H1 (cell line): ENCODE data around the gene GAB2. TPM values are rescaled to one million over a fixed set of nuclear protein-coding genes. Genes with fewer than 3 reads are reported as not detected.

Source experiments
- CBX8 ChIP-seq: fragments of 300-800, 300-1000 bp; sonication (generic); IDR thresholded peaks from 2 replicates; pipeline ENCODE4 v1.7.1; 2016; ENCODE audit warnings: low read depth, low read length, borderline replicate concordance
- CEBPB ChIP-seq: IDR thresholded peaks from 2 replicates; pipeline ENCODE4 v1.6.1; 2012; ENCODE audit warnings: low read depth, low read length
- CREB1 ChIP-seq: IDR thresholded peaks from 2 replicates; pipeline ENCODE4 v1.6.1; 2012; ENCODE audit warnings: inconsistent platforms
- KDM4A ChIP-seq: IDR thresholded peaks from one replicate; pipeline ENCODE4 v1.7.1; 2012; ENCODE audit warnings: low read depth, mild to moderate bottlenecking, moderate library complexity, low read length, inconsistent platforms; ENCODE audit not compliant: severe bottlenecking
- MAX ChIP-seq: IDR thresholded peaks from 2 replicates; pipeline ENCODE4 v1.6.1; 2012; ENCODE audit warnings: inconsistent platforms
- SP4 ChIP-seq: IDR thresholded peaks from 2 replicates; pipeline ENCODE4 v1.6.1; 2012; ENCODE audit warnings: low read length, inconsistent platforms
- TCF12 ChIP-seq: IDR thresholded peaks from 2 replicates; pipeline ENCODE4 v1.6.1; 2011; ENCODE audit warnings: low read depth, mild to moderate bottlenecking, low read length
- polyA plus RNA-seq, 7 experiments: library from polyadenylated mRNA; depleted of rRNA in 3 of 7; stranded (reverse) in 5 of 7; unstranded in 2 of 7; fragments of >200 nt in 5 of 7; fragments of 200-250 nt in 2 of 7; gene quantifications; 1 replicate in 5 of 7; 2 replicates in 1 of 7; 4 replicates in 1 of 7; pipeline versions ENCODE4 v1.2.1 to v1.2.3, GENCODE V29; 2011 to 2013; ENCODE audit warnings: missing spikeins in 2 of 7, mixed read lengths in 2 of 7
- total RNA-seq: library from RNA; stranded (reverse); fragmentation: NEBNext Ultra II Directional; extraction: Animal tissue kit (Norgen Biotek cat#: 25700); gene quantifications from 2 replicates; pipeline ENCODE4 v1.2.1, GENCODE V29; 2021

The GAB2 gene
- total and polyA plus RNA-seq, 2 of the 8 experiments (the other 6 are each of a cell fraction or from before 2014, with no cell fraction given) = 6.3 to 14.0 TPM

GRCh38 chr11:78188286-78189173, 229.1 kb downstream of the GAB2 start, which contains the start of the genes KCTD21 and USP35 (continued):
- TF ChIP-seq MAX (peak; percentile 41), SP4 (peak; percentile 66; the same call in 1 of the 2 replicates), KDM4A (peak; percentile 99), TCF12 (no peak), CREB1 (peak; percentile 71; the same call in 1 of the 2 replicates), CEBPB (no peak), CBX8 (no peak)
